Mucosa of stomach (tissue), 1 donor: ENCODE results near the gene HOXA2.

Experiments
- H3K27me3 ChIP-seq: one replicate; pipeline ENCODE4 v1.7.0; 2013; ENCODE audit warnings: mild to moderate bottlenecking, low read length; ENCODE audit not compliant: control insufficient read depth, insufficient read depth
- H3K36me3 ChIP-seq: one replicate; pipeline ENCODE4 v1.7.0; 2013; ENCODE audit warnings: low read length; ENCODE audit not compliant: control insufficient read depth, insufficient read depth
- H3K4me1 ChIP-seq: one replicate; pipeline ENCODE4 v1.7.0; 2013; ENCODE audit warnings: mild to moderate bottlenecking, low read length; ENCODE audit not compliant: control insufficient read depth, insufficient read depth
- H3K4me3 ChIP-seq: one replicate; pipeline ENCODE4 v1.7.0; 2013; ENCODE audit warnings: low read length
- H3K9ac ChIP-seq: one replicate; pipeline ENCODE4 v1.7.0; 2013; ENCODE audit warnings: mild to moderate bottlenecking, low read length, moderate library complexity
- H3K9me3 ChIP-seq: one replicate; pipeline ENCODE4 v1.7.0; 2013; ENCODE audit warnings: mild to moderate bottlenecking, low read length, moderate library complexity; ENCODE audit not compliant: control insufficient read depth
- donor health status: Pancreatic carcinoma.

HOXA2 gene

DNA sequence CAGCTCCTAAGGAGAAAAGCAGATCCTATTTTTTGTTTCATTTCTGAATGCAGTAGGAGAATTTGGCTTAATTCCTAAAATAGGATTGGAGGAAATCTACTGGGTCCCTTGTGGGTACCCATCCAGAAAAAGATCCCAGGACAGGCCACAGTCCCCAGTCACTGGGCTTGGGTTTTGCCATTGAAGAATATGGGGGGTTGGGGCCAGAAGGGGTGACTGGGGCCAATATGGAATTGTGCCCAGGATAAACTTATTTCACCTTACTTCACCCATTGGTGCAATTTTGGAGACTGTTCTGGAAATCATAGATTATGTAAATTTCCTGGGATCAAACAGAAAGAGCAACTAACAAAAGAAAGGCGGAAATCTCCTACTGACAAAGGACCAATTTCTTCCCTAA is 36.0 kb upstream of the HOXA2 start:
- Histone ChIP-seq H3K4me1 (peaks cover 30% of the 10 kb centered on the region), H3K27me3 (peaks cover 5% of the 10 kb centered on the region), H3K36me3 (no peaks in the 10 kb centered on the region), H3K9ac (no peak overlapping the region), H3K9me3 (no peaks in the 10 kb centered on the region), H3K4me3 (no peak overlapping the region)

- H3K4me1 ChIP-seq: peaks cover 33% of the 10 kb centered on the region
- no peak overlapping the region for H3K4me3 ChIP-seq
- H3K36me3 ChIP-seq: no peaks in the 10 kb centered on the region
- no peak overlapping the region for H3K9ac ChIP-seq
- no peaks in the 10 kb centered on the region for H3K9me3 ChIP-seq
- peaks cover 5% of the 10 kb centered on the region for H3K27me3 ChIP-seq
These were observed 35.3 kb upstream of the HOXA2 start for GRCh38 chr7:27137640-27138315.

DNA sequence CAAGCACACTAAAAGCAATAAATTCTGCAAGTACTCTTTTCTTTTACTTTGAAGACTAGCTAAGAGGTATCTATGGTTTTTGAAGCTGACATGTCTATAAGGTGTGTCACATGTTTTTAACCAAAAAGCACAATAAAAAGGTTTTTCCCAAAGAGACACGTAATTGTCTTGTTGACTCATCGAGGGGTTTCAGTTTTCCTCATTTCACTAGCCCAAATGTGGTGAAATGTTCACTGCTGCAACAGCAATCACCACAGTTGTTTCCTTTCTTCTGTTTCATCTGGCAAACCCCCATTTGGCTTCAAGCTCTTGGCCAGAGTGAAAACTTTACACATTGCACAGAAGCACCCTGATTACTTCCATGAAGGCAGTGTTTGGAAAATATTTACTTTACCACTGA is 31.9 kb upstream of the HOXA2 start:
- no peak overlapping the region for H3K9ac ChIP-seq
- no peaks in the 10 kb centered on the region for H3K9me3 ChIP-seq
- no peaks in the 10 kb centered on the region for H3K36me3 ChIP-seq
- peaks cover 39% of the 10 kb centered on the region for H3K4me1 ChIP-seq
- no peaks in the 10 kb centered on the region for H3K27me3 ChIP-seq
- no peak overlapping the region for H3K4me3 ChIP-seq

- H3K9me3 ChIP-seq: no peaks in the 10 kb centered on the region
- no peaks in the 10 kb centered on the region for H3K36me3 ChIP-seq
- no peaks in the 10 kb centered on the region for H3K27me3 ChIP-seq
- peaks cover 47% of the 10 kb centered on the region for H3K4me1 ChIP-seq
- H3K9ac ChIP-seq: no peak overlapping the region
- no peak overlapping the region for H3K4me3 ChIP-seq
These were observed 31.1 kb upstream of the HOXA2 start for GRCh38 chr7:27133409-27134231.

- no peaks in the 10 kb centered on the region for H3K27me3 ChIP-seq
- no peaks in the 10 kb centered on the region for H3K9me3 ChIP-seq
- peaks cover 51% of the 10 kb centered on the region for H3K4me1 ChIP-seq
- H3K9ac ChIP-seq: no peak overlapping the region
- H3K4me3 ChIP-seq: no peak overlapping the region
- no peaks in the 10 kb centered on the region for H3K36me3 ChIP-seq
These were observed 30.5 kb upstream of the HOXA2 start for GRCh38 chr7:27132978-27133377.

DNA sequence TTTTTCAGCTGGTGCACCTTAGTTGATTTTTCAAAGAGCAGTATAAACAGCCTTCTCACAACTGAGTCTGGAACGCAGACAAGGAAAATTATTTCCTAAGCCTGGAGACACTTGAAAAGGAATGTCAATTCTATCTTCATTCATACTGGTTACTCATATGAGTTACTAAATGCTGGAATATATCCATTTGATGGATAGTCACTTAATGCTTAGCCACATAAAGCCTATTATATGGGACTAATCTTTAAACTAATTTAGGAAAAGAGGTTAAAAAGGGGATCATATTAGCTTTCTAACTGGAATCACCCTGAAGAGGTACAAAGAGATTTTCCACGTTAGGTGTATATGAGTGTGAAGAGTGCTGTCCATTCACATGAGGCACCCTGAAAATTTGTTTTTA is 29.7 kb upstream of the HOXA2 start:
- peaks cover 58% of the 10 kb centered on the region for H3K4me1 ChIP-seq
- no peak overlapping the region for H3K9ac ChIP-seq
- no peaks in the 10 kb centered on the region for H3K9me3 ChIP-seq
- H3K36me3 ChIP-seq: no peaks in the 10 kb centered on the region
- H3K4me3 ChIP-seq: no peak overlapping the region
- H3K27me3 ChIP-seq: no peaks in the 10 kb centered on the region

DNA sequence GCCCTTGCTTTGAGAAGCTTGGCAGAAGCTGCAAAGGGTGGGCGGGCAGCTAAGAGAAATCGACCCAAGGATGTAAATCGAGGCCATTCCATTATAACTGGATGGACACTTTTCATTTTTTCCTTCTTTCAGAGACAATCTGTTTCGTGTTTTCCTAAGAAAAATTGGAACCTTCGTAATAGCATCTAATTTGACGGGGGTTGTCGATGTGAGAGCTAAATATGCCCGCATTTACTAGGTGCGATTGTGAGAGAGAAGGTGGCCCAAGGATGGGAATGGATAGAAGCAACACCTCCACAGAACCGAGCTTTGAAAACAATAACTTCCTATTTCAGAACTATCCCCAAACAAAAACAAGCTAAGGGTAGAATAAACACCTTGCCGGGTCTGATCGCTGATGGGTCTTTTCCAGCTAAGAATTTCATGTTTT is 28.9 kb upstream of the HOXA2 start:
- Histone ChIP-seq H3K4me1 (peaks cover 55% of the 10 kb centered on the region), H3K9me3 (no peaks in the 10 kb centered on the region), H3K27me3 (no peaks in the 10 kb centered on the region), H3K36me3 (no peaks in the 10 kb centered on the region), H3K4me3 (peak overlapping the region; percentile 48), H3K9ac (peak overlapping the region; percentile 90)

GRCh38 chr7:27130540-27131389 is 28.3 kb upstream of the HOXA2 start, which contains the start of gene HOXA4:
Gene HOXA4, minus strand, starts transcription at chr7:27130757. Its CDS starts 24 bp downstream, at chr7:27130733.
- Histone ChIP-seq H3K9me3 (no peaks in the 10 kb centered on the region), H3K4me1 (peaks cover 49% of the 10 kb centered on the region), H3K9ac (peak within 1 kb of the TSS; percentile 90), H3K4me3 (peak within 1 kb of the TSS; percentile 48), H3K36me3 (no peaks in the 10 kb centered on the region), H3K27me3 (no peaks in the 10 kb centered on the region)

- Histone ChIP-seq H3K9ac (peak overlapping the region; percentile 70), H3K4me1 (peaks cover 49% of the 10 kb centered on the region), H3K4me3 (peak overlapping the region; percentile 16), H3K36me3 (no peaks in the 10 kb centered on the region), H3K27me3 (no peaks in the 10 kb centered on the region), H3K9me3 (no peaks in the 10 kb centered on the region)
These were observed 27.5 kb upstream of the HOXA2 start for GRCh38 chr7:27129729-27130539.

GRCh38 chr7:27128776-27129728 is 26.6 kb upstream of the HOXA2 start:
- peak overlapping the region; percentile 70 for H3K9ac ChIP-seq
- no peaks in the 10 kb centered on the region for H3K9me3 ChIP-seq
- H3K27me3 ChIP-seq: no peaks in the 10 kb centered on the region
- H3K4me1 ChIP-seq: peaks cover 46% of the 10 kb centered on the region
- no peaks in the 10 kb centered on the region for H3K36me3 ChIP-seq
- no peak overlapping the region for H3K4me3 ChIP-seq
